A673 (cell line): ENCODE measurements around the gene HDAC4. TPM values are rescaled to one million over a fixed set of nuclear protein-coding genes. Genes with fewer than 3 reads are reported as not detected.

Source experiments
- BruUV-seq: library from RNA; stranded (reverse); fragments of 400-500 nt; replicated peaks from 2 replicates; lab custom pipeline; 2021; lab: Mats Ljungman, UMichigan
- CTCF ChIA-PET: fragments of 300-600 bp; sonication (Branson Sonifier 250); formaldehyde crosslinking; loops from one replicate; lab custom pipeline; 2022; ENCODE audit warnings: antibody characterized with exemption; lab: Charles Lee
- POLR2A ChIA-PET: fragments of 300-600 bp; sonication (Branson Sonifier 250); formaldehyde crosslinking; loops from one replicate; lab custom pipeline; 2022; ENCODE audit warnings: antibody characterized with exemption; ENCODE audit not compliant: low non-redundant PET; lab: Charles Lee
- DNase-seq: peaks from one replicate; pipeline ENCODE4 v3.0.0-alpha.2; 2015; ENCODE audit warnings: low spot score
- H3K27ac ChIP-seq: fragments of 200-600 bp; sonication (generic); 2 replicates; pipeline ENCODE4 v1.5.1; 2016; ENCODE audit warnings: mixed run types, low read depth, mild to moderate bottlenecking, mixed read lengths, antibody characterized with exemption, low read length; ENCODE audit not compliant: poor library complexity, severe bottlenecking
- H3K27me3 ChIP-seq: fragments of 200-600 bp; sonication (generic); replicated peaks from 2 replicates; pipeline ENCODE4 v1.6.1; 2017; ENCODE audit warnings: mixed run types, low read depth, mild to moderate bottlenecking, mixed read lengths, antibody characterized with exemption, low read length; ENCODE audit not compliant: insufficient read depth, poor library complexity
- H3K36me3 ChIP-seq: fragments of 200-600 bp; sonication (generic); 2 replicates; pipeline ENCODE4 v1.6.1; 2016; ENCODE audit warnings: mixed run types, mild to moderate bottlenecking, mixed read lengths, antibody characterized with exemption, low read length; ENCODE audit not compliant: insufficient read depth, poor library complexity, severe bottlenecking
- H3K4me1 ChIP-seq: fragments of 200-600 bp; sonication (generic); 2 replicates; pipeline ENCODE4 v1.6.1; 2017; ENCODE audit warnings: mixed run types, mild to moderate bottlenecking, mixed read lengths, antibody characterized with exemption, low read length; ENCODE audit not compliant: insufficient read depth, poor library complexity, severe bottlenecking
- H3K4me3 ChIP-seq: fragments of 200-600 bp; sonication (generic); 2 replicates; pipeline ENCODE4 v1.5.1; 2016; ENCODE audit warnings: low read depth, mixed run types, mild to moderate bottlenecking, mixed read lengths, low read length; ENCODE audit not compliant: poor library complexity, severe bottlenecking
- H3K9me3 ChIP-seq: fragments of 200-600 bp; sonication (generic); 2 replicates; pipeline ENCODE4 v1.6.1; 2016; ENCODE audit warnings: mixed run types, low read depth, mild to moderate bottlenecking, mixed read lengths, antibody characterized with exemption, low read length; ENCODE audit not compliant: poor library complexity, severe bottlenecking
- EZH2 ChIP-seq: fragments of 200-600 bp; sonication (generic); IDR thresholded peaks from 2 replicates; pipeline ENCODE4 v1.6.1; 2017; ENCODE audit warnings: borderline replicate concordance, low read depth, mild to moderate bottlenecking, mixed read lengths, antibody characterized with exemption, low read length; ENCODE audit not compliant: poor library complexity, severe bottlenecking
- intact Hi-C: fragments of 100-400 bp; cut with micrococcal nuclease; formaldehyde crosslinking; loops from one replicate; pipeline ENCODE4 v1.10.0; 2022; ENCODE audit not compliant: unreplicated experiment
- total RNA-seq: library from RNA; stranded (reverse); gene quantifications from 2 replicates; pipeline ENCODE4 v1.2.3, GENCODE V29; 2021
- TF ChIP-seq, protein P1 (sequence below): fragments of 300-800, 200-600 bp; sonication (generic); conservative IDR thresholded peaks from 2 replicates; pipeline ENCODE4 v1.5.1; 2017; ENCODE audit warnings: low read depth, mild to moderate bottlenecking, antibody characterized with exemption, low read length, moderate library complexity, mixed read lengths

The HDAC4 gene
- total RNA-seq, 1 experiment from 2014 or later: 40.0 TPM

GRCh38 chr2:239114616-239115265, 286.1 kb downstream of the HDAC4 start:
- Histone ChIP-seq H3K27ac (no peak overlapping the region), H3K4me3 (no peak overlapping the region), H3K36me3 (peaks cover 7% of the 10 kb centered on the region), H3K9me3 (no peaks in the 10 kb centered on the region), H3K27me3 (no peaks in the 10 kb centered on the region), H3K4me1 (no peaks in the 10 kb centered on the region)
- no TSS peak for BruUV-seq
- CTCF ChIA-PET: no interaction called here
- DNase-seq: peak; percentile 33
- POLR2A ChIA-PET: no interaction called here
- intact Hi-C loops: no loop called here
- no peak for TF ChIP-seq EZH2
- TF ChIP-seq, protein P1, sequence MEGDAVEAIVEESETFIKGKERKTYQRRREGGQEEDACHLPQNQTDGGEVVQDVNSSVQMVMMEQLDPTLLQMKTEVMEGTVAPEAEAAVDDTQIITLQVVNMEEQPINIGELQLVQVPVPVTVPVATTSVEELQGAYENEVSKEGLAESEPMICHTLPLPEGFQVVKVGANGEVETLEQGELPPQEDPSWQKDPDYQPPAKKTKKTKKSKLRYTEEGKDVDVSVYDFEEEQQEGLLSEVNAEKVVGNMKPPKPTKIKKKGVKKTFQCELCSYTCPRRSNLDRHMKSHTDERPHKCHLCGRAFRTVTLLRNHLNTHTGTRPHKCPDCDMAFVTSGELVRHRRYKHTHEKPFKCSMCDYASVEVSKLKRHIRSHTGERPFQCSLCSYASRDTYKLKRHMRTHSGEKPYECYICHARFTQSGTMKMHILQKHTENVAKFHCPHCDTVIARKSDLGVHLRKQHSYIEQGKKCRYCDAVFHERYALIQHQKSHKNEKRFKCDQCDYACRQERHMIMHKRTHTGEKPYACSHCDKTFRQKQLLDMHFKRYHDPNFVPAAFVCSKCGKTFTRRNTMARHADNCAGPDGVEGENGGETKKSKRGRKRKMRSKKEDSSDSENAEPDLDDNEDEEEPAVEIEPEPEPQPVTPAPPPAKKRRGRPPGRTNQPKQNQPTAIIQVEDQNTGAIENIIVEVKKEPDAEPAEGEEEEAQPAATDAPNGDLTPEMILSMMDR: no peak

- no TSS peak for BruUV-seq
- CTCF ChIA-PET: no interaction called here
- H3K4me3 ChIP-seq: no peak overlapping the region
- POLR2A ChIA-PET: no interaction called here
- no peaks in the 10 kb centered on the region for H3K4me1 ChIP-seq
- H3K9me3 ChIP-seq: no peaks in the 10 kb centered on the region
- no peaks in the 10 kb centered on the region for H3K27me3 ChIP-seq
- intact Hi-C loops: no loop called here
- H3K27ac ChIP-seq: no peak overlapping the region
- TF ChIP-seq EZH2: no peak
- TF ChIP-seq, protein P1: no peak
- H3K36me3 ChIP-seq: peaks cover 7% of the 10 kb centered on the region
- peak; percentile 28 for DNase-seq
These were observed 286.7 kb downstream of the HDAC4 start for GRCh38 chr2:239114119-239114581.

DNA sequence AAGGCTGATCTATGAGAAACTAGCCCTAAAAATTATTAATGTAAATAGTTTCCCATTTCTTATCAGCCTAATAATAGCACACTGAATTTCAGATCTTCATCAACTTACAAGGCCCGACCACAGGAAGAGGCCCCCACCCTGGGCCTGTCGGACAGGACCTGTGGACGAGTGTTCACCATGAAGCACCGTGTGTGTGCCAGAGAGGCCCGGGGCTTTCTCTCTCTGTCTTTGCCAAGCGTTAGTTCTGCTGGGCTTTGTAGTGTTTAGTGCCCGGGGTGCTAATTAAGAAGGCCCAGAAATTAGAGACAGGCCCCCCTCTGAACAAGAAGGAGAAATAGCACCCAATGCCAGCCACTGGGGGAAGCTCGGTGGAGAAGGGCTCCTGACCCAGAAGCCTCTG, 287.2 kb downstream of the HDAC4 start:
- CTCF ChIA-PET: no interaction called here
- H3K4me3 ChIP-seq: no peak overlapping the region
- H3K4me1 ChIP-seq: no peaks in the 10 kb centered on the region
- no peaks in the 10 kb centered on the region for H3K9me3 ChIP-seq
- intact Hi-C loops: no loop called here
- no peaks in the 10 kb centered on the region for H3K27me3 ChIP-seq
- DNase-seq: no peak
- no peak overlapping the region for H3K27ac ChIP-seq
- BruUV-seq: no TSS peak
- POLR2A ChIA-PET: no interaction called here
- no peak for TF ChIP-seq EZH2
- TF ChIP-seq, protein P1: no peak
- H3K36me3 ChIP-seq: peaks cover 7% of the 10 kb centered on the region
